HepG2 (cell line): ENCODE data around the gene TNFRSF6B. TPM values are rescaled to one million over a fixed set of nuclear protein-coding genes. Genes with fewer than 3 reads are reported as not detected.
A peak's percentile ranks its signal among the peaks of the same experiment; 100 is the strongest.

Source experiments
- DNMT3B ChIP-seq: conservative IDR thresholded peaks from 2 replicates; pipeline ENCODE4 v1.6.1; 2016; ENCODE audit warnings: missing biosample characterization, control low read depth
- DRAP1 ChIP-seq: IDR thresholded peaks from 2 replicates; pipeline ENCODE4 v1.6.1; 2016; ENCODE audit warnings: missing genetic modification reagents, missing compliant biosample characterization
- EZH2 ChIP-seq: conservative IDR thresholded peaks from 2 replicates; pipeline ENCODE4 v1.6.1; 2012; ENCODE audit warnings: mild to moderate bottlenecking, low read depth, low read length, moderate library complexity
- HNRNPLL ChIP-seq: fragments of 200-400 bp; formaldehyde crosslinking; IDR thresholded peaks from 2 replicates; pipeline ENCODE4 v1.6.1; 2017; ENCODE audit warnings: mild to moderate bottlenecking, low read depth, low read length; ENCODE audit not compliant: poor library complexity, severe bottlenecking
- KLF11 ChIP-seq: IDR thresholded peaks from 2 replicates; pipeline ENCODE4 v1.6.1; 2016; ENCODE audit warnings: missing compliant biosample characterization
- MIER3 ChIP-seq: IDR thresholded peaks from 2 replicates; pipeline ENCODE4 v1.6.1; 2016; ENCODE audit warnings: missing compliant biosample characterization, borderline replicate concordance
- NFE2 ChIP-seq: sonication (generic); formaldehyde crosslinking; IDR thresholded peaks from 2 replicates; pipeline ENCODE4 v1.4.0; 2020; ENCODE audit warnings: missing genetic modification reagents
- TCF7L2 ChIP-seq: IDR thresholded peaks from 2 replicates; pipeline ENCODE4 v1.6.1; 2011; ENCODE audit warnings: mild to moderate bottlenecking, low read depth, low read length, moderate library complexity
- TIGD3 ChIP-seq: sonication (generic); formaldehyde crosslinking; IDR thresholded peaks from 2 replicates; pipeline ENCODE4 v1.5.1; 2020; ENCODE audit warnings: mild to moderate bottlenecking, missing genetic modification reagents, borderline replicate concordance
- ZBTB40 ChIP-seq, 2 experiments: fragments of 450-650 bp in 1 of 2; sonication (generic) in 1 of 2; formaldehyde crosslinking in 1 of 2; IDR thresholded peaks; 2 replicates each; pipeline versions ENCODE4 v1.6.1 to v1.8.0; 2016 to 2022; ENCODE audit warnings: antibody characterized with exemption in 1 of 2, mild to moderate bottlenecking in 1 of 2, missing genetic modification reagents in 1 of 2
- ZHX1 ChIP-seq: sonication (generic); formaldehyde crosslinking; IDR thresholded peaks from 2 replicates; pipeline ENCODE4 v1.8.1; 2022; ENCODE audit warnings: low read depth, mild to moderate bottlenecking, missing genetic modification reagents
- ZNF124 ChIP-seq: sonication (generic); formaldehyde crosslinking; IDR thresholded peaks from 2 replicates; pipeline ENCODE4 v1.4.0; 2020; ENCODE audit warnings: missing genetic modification reagents
- ZNF24 ChIP-seq: fragments of 450-650 bp; IDR thresholded peaks from 2 replicates; pipeline ENCODE4 v1.6.1; 2017; ENCODE audit warnings: antibody characterized with exemption, mild to moderate bottlenecking
- ZNF660 ChIP-seq: sonication (generic); formaldehyde crosslinking; IDR thresholded peaks from 2 replicates; pipeline ENCODE4 v1.5.1; 2020; ENCODE audit warnings: mild to moderate bottlenecking, low read depth, missing genetic modification reagents, borderline replicate concordance
- ZSCAN31 ChIP-seq: sonication (generic); formaldehyde crosslinking; IDR thresholded peaks from 2 replicates; pipeline ENCODE4 v1.5.0; 2020; ENCODE audit warnings: low read depth, mild to moderate bottlenecking, missing genetic modification reagents
- polyA plus RNA-seq, 8 experiments: library from polyadenylated mRNA; depleted of rRNA in 3 of 8; stranded (reverse) in 7 of 8; unstranded in 1 of 8; fragments of >200 nt; fragmentation: Illumina TruSeq in 4 of 8; extraction: Trizol in 4 of 8; gene quantifications; 2 replicates each; pipeline versions ENCODE4 v1.2.1 to v1.2.3, GENCODE V29; 2011 to 2016; ENCODE audit warnings: low read depth in 4 of 8, missing spikeins in 1 of 8, mixed read lengths in 1 of 8; ENCODE audit not compliant: insufficient read depth in 1 of 8
- total RNA-seq, 5 experiments: library from RNA; depleted of rRNA; stranded (reverse); fragments of >200 nt; fragmentation: Illumina TruSeq; extraction: Trizol; gene quantifications; 2 replicates each; pipeline ENCODE4 v1.2.3, GENCODE V29; 2016; ENCODE audit warnings: low read depth in 1 of 5

TNFRSF6B gene
- total and polyA plus RNA-seq, 2 of the 13 experiments (the other 11 are each of a cell fraction or from before 2014, with no cell fraction given), result 0.24 TPM; not detected in 1

- TF ChIP-seq ZHX1 (CRISPR knock-in tag) (peak; percentile 30; the same call in 1 of the 2 replicates), ZNF24 (no peak), DNMT3B (CRISPR knock-in tag) (no peak), ZSCAN31 (CRISPR knock-in tag) (peak; percentile 60; the same call in 1 of the 2 replicates), HNRNPLL (peak; percentile 48), DRAP1 (no peak), KLF11 (CRISPR knock-in tag) (no peak; the same call in 1 of the 2 replicates), TIGD3 (CRISPR knock-in tag) (no peak), EZH2 (no peak), NFE2 (no peak), ZBTB40 (IDR thresholded peaks at IDR 0.05) (no peak), ZBTB40 (CRISPR knock-in tag; IDR thresholded peaks at IDR 0.05) (peak; percentile 56; the same call in 1 of the 2 replicates), MIER3 (CRISPR knock-in tag) (no peak), ZNF660 (CRISPR knock-in tag) (no peak), ZNF124 (no peak), TCF7L2 (no peak)
Measured at GRCh38 chr20:63736893-63737694, 40.6 kb downstream of the TNFRSF6B start (continued).
